Measurements from ENCODE around the gene MUS81. TPM values are rescaled to one million over a fixed set of nuclear protein-coding genes. Genes with fewer than 3 reads are reported as not detected.
"Not testable (repeated sequence)": the region's sequence is repeated elsewhere in the genome, so short reads cannot be mapped to it uniquely, and the experiment has no call there.

MUS81 gene
- total RNA-seq, 2 donors from 2014 or later: 41.8 to 48.2 TPM

DNA sequence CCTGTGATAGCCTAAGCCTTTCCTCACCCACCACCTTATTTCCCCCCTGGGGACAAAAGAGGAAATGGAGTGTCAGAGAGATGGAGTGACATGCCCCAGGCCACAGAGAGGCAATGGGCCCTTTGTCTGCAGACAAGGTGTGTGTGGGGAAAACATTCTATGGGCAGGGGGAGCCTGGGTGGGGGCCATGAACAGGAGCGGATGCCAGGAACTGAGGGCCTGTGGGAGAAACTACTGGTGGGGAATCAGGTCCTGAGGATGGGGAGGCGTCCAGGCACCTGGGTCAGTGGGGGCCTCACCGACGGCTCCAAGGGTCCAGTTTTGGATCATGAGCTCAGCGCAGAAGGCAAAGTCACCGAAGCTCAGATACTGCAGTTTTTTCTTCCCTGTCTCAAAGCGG lies 25.0 kb downstream of the MUS81 start:
- intact Hi-C loops (cut with DNase I): loop anchor here in 1 of 2 donors (2.0 to 10.0 kb wide), 2 partner anchors 80 to 104 kb away; partner anchors contain the start of gene SART1
- DNase-seq (ENCODE audit: low spot score): no peak

DNA sequence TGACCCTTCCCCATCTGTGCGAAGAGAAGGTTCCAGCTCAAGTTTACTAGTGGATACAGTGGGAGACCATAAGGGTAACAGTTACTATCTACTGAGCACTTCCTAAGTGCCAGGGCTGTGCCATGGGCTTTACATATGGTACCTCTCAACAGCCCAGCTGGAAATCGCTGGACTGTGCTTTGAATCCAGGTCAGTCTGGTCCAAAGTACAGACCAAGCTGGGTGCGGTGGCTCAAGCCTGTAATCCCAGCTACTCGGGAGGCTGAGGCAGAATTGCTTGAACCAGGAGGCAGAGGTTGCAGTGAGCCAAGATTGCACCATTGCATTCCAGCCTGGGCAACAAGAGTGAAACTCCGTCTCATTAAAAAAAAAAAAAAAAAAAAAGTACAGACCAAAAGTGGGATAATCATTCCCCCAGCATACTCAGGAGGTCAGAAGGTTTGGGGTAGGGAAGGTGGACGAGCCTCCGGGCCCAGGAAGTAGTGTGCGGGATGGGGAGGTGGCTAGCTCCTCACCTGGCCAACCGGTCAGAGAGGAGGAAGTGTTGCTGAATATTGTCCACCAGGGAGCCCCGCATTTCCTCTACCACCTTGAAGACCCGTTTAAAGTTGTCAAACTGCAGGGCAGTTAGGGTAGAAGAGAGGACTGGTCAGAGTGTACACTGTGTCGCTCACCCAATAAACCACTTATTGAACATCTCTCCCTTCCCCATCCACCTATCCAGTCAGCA lies 25.7 kb downstream of the MUS81 start:
- intact Hi-C loops (cut with DNase I): loop anchor here in 1 of 2 donors (2.0 to 10.0 kb wide), 2 partner anchors 79 to 103 kb away; partner anchors contain the start of gene SART1
- no peak for DNase-seq (ENCODE audit: low spot score)

DNA sequence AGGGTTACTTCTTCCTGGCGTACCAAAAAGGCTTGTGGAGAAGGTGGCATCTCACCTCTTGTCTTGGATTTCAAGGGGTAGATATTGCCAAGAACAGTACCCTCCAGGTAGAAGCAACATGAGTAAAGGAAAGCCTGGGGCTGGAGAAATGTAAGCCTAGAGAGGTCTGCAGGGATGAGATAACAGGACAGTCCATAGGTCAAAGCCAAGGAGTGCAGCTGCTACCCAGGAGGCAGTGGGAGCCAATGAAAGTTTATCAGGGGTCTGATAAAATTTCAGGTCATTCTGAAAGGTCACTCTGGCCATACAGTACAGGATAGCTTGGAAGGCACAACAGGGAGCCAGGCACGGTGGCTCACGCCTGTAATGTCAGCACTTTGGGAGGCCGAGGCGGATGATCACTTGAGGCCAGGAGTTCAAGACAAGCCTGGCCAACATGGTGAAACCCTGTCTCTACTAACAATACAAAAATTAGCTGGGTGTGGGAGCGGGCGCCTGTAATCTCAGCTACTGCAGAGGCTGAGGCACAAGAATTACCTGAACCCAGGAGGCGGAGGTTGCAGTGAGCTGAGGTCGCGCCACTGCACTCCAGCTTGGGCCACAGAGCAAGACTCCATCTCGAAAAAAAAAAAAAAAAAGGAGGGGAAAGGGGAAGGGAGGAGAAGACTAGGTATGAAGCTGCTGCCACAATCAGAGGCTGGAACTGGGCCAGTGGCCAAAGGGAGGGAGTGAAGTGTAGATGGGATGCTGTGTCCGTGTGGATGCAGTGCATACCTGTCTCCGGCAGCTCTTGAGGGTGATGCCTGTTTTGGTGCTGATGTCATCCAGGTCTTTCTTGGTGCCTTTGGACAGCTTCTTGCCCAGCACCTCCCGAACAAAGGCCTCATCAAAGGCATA lies 26.8 kb downstream of the MUS81 start:
- DNase-seq (ENCODE audit: low spot score): no peak
- intact Hi-C loops (cut with DNase I): loop anchor here in 1 of 2 donors (10.0 kb wide), 1 partner anchor 78 kb away; the partner anchor contains the start of gene SART1

DNA sequence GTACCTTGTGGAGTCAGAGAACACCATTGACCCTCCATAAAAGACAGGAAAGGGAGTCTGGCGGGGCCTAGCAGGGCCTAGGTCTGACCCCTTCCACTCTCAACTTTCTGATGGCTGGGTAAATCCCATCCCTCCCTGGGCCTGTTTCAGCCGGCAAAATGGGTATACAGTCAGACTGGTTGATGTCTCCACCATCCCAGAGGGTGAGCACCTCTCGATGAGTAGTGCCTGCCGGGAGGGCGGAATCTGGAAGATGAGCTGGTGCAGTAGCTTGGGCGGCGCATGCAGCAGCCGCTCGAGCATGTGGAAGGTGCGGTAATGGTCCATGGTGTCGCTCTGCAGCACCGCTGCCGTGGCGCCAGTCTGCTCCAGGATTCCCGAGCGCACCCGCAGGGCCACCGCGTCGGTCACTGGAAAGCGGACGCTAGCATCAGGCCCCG lies 27.5 kb downstream of the MUS81 start:
- intact Hi-C loops (cut with DNase I): loop anchor here in 1 of 2 donors (10.0 kb wide), 1 partner anchor 77 kb away; the partner anchor contains the start of gene SART1
- DNase-seq (ENCODE audit: low spot score): no peak

DNA sequence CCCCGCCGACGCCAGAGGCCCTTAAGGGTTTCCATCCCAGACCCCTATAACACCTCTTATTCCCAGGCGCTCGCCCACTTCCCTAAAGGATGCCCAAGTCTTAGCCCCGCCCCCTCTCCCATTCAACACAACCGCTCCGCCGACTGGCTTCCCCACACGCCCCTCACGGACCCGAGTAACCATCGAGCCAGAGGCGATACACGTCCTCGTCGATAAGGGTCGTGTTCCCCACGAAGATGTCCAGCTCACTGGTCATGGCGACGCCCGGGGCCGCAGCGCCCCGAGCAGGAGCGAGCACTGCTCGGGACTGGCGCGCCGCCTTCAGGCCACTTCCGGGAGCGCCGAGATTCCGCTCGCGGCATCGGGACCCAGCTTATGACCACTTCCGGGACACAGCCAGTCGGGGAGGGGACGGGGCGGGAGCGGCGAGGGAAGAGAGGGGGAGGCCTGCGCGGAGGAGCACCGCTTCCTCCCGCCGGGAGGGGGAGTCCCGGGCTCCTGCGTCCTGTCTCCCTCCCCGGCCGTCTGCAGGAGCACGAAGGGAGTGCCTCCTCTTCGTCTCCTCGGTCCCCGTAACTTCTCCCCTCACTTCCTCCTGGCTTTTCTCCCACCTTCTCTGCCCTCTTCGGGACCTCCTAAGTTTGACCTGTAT lies 28.1 kb downstream of the MUS81 start, which contains the start of gene FIBP:
TSS of gene FIBP (minus strand) at position 309 of the 652 bp plus-strand sequence. CDS start at position 256, 53 bp downstream.
- intact Hi-C loops (cut with DNase I): loop anchor here in 1 of 2 donors (10.0 kb wide), 1 partner anchor 77 kb away; the partner anchor contains the start of gene SART1
- peak; percentile 99 for DNase-seq (ENCODE audit: low spot score)

DNA sequence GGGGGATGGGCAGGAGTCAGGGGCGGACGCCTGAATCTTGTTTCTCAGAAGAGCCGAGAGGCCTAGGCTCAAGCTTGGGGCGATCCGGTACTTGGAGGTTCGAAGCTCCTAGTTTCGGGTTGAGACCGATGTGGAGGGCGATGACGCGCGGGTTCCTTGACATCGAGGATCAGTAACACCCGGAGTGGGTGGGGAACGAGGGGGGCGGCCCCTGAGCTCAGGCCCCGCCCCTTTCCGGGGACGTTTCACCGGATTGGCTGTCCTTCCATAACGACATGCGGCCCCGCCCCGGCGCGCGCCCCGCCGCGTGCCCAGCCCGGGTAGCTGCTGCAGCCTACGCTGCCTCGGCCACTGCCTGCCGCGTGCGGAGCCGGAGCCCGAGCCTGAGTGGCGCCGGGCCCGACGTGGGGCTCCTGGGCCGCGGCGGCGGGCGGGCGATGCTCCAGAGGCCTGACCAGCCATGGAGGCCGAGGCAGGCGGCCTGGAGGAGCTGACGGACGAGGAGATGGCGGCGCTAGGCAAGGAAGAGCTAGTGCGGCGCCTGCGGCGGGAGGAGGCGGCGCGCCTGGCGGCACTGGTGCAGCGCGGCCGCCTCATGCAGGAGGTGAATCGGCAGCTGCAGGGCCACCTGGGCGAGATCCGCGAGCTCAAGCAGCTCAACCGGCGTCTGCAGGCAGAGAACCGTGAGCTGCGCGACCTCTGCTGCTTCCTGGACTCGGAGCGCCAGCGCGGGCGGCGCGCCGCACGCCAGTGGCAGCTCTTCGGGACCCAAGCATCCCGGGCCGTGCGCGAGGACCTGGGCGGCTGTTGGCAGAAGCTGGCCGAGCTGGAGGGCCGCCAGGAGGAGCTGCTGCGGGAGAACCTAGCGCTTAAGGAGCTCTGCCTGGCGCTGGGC lies 30.3 kb downstream of the MUS81 start, which contains the start of gene CCDC85B:
TSS of gene CCDC85B (plus strand) at position 350 of the 895 bp plus-strand sequence. CDS start at position 461, 111 bp downstream.
- intact Hi-C loops (cut with DNase I): no loop called here
- DNase-seq (ENCODE audit: low spot score): peak; percentile 100

DNA sequence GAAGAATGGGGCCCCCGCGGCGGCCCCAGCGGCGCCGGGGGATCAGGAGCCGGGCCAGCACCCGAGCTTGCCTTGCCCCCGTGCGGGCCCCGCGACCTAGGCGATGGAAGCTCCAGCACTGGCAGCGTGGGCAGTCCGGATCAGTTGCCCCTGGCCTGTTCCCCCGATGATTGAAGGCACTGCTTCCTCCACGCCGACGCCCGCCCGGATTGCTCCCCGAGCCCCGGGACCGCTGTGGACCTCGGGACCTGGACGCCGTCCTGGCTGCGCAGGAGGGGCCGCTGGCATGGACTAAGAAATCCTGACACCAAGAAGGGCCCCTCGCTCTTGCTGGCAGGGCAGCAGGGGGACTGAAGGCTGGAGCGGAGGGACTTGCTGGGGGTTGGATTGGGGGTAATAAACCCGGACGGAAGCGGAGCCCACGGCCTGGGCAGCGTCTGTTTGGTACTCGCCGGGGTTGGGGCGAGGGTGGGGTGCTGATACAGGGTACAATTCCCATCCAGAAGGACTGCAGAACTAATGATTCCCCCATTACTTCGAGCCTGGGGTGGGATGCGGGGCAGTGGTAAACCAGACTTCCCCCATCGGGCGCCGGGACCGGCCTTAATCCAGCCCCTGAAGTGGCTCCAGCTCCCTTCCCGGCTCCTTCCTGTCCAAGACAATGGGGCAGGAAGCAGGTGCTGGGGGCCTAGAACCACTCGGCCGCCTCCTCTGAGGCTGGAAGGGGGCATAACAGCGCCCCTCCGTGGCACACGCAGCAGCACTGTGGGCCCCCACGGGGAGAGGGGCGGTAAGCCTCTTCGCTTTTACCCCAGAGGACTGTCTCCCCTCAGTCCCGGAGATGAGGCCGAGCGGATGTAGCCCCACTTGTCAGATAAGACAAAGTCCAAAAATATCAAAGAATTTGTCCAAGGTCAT lies 31.2 kb downstream of the MUS81 start:
- DNase-seq (ENCODE audit: low spot score): no peak
- intact Hi-C loops (cut with DNase I): no loop called here

DNA sequence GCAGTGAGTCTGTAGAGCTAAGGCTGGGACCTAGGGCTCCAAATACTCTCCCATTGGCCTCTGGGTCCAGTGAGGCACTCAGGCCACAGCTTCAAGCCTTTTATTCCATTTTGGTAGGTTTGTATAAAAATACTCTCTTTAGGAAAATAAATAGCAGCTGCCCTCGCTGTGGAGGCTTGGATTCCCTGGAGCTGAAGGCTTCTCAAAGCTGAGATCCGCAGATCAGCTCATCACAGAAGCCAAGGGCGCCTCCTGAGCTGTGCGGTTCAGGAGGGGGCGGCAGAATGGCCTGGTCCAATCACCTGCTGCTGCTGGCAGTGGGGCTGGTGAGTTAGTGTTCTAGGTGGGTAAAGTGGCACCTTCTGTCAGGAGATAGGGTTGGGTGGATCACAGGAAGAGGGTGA lies 31.9 kb downstream of the MUS81 start:
- intact Hi-C loops (cut with DNase I); DNase-seq (ENCODE audit: low spot score): not testable (repeated sequence)

DNA sequence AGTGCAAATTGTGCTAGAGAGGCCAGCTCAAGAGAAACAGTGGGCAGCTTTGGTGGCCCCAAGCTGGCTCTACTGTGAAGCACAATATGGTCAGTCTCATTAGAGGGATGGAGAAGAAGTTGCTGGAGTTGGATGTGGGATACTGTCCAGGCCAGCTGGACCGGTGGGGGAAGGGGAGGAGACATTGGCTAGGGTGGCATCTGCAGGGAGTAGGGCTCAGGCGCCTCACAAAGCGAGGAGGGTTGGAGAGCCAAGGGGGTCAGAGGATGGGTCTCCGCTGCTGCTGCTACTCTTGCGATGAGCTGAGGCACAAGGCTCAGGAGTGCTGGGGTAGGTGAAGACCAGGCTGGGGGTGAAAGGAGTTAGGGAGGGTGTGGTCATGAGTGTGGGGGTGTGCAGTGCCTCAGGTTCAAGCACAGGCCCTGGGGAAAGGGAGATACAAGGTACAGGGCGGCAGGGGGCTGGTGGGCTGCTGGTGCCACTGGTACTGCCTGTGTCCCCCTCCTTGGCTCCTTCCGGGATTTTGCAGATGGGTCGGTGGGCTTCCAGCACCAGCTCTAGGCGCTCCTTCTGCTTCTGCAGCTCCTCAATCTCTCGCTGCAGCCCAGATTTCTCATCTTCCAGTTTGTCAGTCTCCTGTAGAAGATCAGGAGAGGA lies 32.6 kb downstream of the MUS81 start:
- intact Hi-C loops (cut with DNase I): no loop called here
- no peak for DNase-seq (ENCODE audit: low spot score)

DNA sequence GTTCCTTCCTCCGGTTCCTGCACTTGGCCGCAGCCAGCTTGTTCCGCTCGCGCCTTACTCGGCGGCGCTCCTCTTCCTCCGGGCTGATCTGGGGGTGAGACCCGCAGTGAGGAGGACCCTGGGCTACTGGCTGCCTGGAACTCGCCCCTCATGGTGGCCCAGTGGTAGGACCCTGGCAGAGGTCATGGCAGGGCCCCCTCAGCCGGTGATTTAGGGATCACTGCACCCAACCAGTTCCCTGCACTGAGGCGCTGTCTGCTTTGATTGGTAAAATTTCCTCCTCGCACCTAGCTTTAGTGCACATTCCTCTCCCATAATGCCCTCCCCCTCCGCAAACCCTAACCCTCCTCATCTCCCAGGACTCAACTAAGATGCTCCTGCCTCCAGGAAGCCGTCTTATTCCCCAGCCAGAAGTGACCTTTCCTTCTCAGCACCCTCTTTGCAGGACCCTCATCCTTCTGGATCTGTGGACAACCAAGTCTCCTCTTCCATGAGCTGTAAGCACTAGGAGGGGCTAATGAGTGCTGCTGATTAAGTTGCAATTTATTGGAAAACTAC lies 33.9 kb downstream of the MUS81 start:
- intact Hi-C loops (cut with DNase I): no loop called here
- peak; percentile 88 for DNase-seq (ENCODE audit: low spot score)

DNA sequence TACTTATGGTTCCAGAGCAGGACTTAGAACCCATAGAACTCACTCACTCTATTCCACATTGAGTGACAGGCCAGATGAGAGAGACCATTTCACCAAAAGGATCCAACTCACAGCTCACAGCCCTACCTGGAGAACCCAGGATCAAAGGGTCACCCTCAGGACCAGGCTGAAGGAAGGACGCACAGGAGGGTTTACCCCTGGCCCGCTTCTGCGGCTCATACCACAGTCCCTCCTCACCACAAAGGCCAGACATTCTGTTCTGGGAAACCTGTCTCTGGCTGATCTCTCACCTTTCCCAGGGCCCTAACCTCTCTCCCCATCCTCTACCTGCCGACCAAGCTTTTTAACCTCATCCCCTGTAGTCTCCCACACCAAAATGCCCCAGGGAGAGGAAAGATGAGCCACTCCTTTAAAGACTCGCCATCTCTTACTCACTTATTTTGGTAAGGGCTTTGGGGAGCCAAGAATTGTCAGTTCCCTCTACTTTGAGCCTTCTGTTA lies 35.3 kb downstream of the MUS81 start:
- intact Hi-C loops (cut with DNase I): no loop called here
- DNase-seq (ENCODE audit: low spot score): no peak

DNA sequence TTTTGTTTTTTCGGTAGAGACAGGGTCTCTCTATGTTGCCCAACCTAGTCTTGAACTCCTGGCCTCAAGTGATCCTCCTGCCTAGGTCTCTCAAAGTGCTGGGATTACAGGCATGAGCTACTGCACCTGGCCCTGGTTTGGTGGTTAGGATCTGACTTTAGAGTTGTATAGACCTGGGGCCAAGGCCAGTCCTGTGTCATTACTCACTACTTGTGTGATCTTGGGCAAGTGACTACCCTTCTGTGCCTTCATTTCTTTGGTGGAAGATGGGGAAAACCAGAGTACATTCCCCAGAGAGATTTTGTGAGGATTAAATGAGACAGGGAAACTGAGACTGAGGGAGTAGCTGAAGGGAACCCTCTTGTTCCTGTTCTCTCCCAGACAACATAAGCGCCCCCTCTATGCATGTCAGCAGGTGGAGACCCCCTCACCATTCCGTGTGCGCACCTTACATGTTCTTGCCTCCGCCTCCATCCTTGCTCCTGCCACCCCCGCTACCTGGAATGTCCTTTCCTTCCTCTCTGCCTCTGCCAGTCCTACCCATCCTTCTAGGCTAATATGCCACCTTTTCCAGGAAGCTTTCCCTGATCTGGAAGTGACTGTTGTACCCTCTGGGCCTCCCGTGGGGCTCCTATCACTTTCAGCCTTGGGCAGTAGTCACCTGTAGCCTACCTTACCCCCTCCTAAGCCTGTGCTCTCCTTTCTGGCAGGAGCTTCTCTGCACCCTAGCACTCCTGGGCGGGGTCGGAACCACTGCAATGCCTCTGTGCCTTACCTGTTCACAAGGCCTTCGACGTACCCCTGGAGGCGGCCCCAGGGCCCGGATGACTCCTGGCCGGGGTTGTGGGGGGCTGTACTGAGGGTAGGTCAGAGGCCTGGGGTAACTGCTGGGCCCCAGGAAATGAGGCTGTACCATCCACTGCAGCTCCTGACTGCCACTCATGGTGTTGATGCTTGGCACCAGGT lies 36.1 kb downstream of the MUS81 start:
- intact Hi-C loops (cut with DNase I): no loop called here
- no peak for DNase-seq (ENCODE audit: low spot score)

DNA sequence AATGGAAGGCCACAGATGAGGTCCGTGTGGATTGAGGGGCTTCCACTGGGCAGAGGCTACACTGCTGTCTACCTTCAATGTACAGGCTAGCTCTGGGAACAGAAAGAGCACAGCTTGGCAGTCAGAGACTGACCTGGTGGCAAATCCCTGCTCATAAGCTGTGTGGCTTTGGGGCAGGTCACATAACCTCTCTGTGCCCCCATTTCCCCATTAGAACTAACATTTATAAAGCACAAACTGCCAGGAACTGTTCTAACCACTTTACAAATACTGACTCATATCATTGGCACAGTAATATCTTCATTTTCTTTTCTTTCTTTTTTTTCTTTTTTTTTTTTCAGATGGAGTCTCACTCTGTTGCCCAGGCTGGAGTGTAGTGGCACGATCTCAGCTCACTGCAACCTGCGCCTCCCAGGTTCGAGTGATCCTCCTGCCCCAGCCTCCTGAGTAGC lies 36.8 kb downstream of the MUS81 start:
- intact Hi-C loops (cut with DNase I): no loop called here
- no peak for DNase-seq (ENCODE audit: low spot score)

DNA sequence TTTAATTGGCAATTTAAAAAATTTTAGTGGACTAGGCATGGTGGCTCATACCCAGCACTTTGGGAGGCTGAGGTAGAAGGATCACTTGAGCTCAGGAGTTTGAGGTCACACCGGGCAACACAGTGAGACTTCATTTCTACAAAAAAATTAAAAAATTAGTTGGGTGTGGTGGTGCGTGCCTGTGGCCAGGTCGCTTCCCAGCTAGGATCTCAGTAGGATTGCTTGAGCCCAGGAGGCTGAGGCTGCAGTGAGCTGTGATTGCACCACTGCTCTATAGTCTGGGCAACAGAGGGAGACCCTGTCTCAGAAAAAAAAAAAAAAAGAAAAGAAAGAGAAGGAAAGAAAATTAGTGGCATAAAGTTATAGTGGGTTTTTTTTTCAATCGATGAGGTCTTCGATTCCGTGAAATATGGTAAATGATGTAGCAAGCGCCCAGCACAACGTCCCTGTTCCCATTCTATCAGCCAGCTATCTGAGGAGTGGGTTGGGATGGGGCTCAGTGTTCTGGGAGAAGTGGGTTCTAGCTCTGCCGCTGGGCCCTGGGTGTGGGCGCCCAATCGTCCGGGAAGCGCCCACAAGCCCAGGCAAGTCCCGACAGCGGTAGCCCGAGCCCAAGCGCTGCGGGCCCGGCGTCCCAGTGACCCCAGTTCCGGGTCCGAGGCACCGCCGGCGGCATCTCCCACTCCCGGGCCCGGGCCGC lies 38.6 kb downstream of the MUS81 start:
- intact Hi-C loops (cut with DNase I): no loop called here
- DNase-seq (ENCODE audit: low spot score): no peak
